ENCODE measurements around the gene KCNG4. TPM values are rescaled to one million over a fixed set of nuclear protein-coding genes. Genes with fewer than 3 reads are reported as not detected.

KCNG4 gene
- polyA plus RNA-seq, 1 donor from 2014 or later, result not detected

GRCh38 chr16:84247331-84247730, 7.5 kb upstream of the KCNG4 start:
- Histone ChIP-seq H3K9me3 (ENCODE audit: low read length) (no peaks in the 10 kb centered on the region), H3K4me2 (ENCODE audit: low read length) (no peak overlapping the region), H3K4me3 (ENCODE audit: low read length) (no peak overlapping the region), H4K20me1 (ENCODE audit: insufficient read depth) (no peaks in the 10 kb centered on the region), H3K27ac (ENCODE audit: low read length) (no peak overlapping the region), H3K36me3 (ENCODE audit: insufficient read depth, low read length) (no peaks in the 10 kb centered on the region), H3F3A (ENCODE audit: insufficient read depth, low read length, poor library complexity, severe bottlenecking) (no peaks in the 10 kb centered on the region), H3K9me2 (ENCODE audit: insufficient read depth, low read length) (no peaks in the 10 kb centered on the region), H3K9ac (ENCODE audit: low read length) (no peak overlapping the region), H3K79me2 (replicated peaks; ENCODE audit: insufficient read depth, low read length) (no peaks in the 10 kb centered on the region), H2AFZ (ENCODE audit: low read depth, low read length) (no peak overlapping the region), H3K27me3 (ENCODE audit: insufficient read depth, low read depth, low read length) (no peaks in the 10 kb centered on the region)
- no peak for TF ChIP-seq RAD21 (conservative IDR thresholded peaks at IDR 0.05)
- TF ChIP-seq MXI1 (conservative IDR thresholded peaks at IDR 0.05; ENCODE audit: poor library complexity, severe bottlenecking), result no peak
- no peak for TF ChIP-seq POLR2AphosphoS5 (IDR thresholded peaks at IDR 0.05)
- no peak for TF ChIP-seq TAF1 (IDR thresholded peaks at IDR 0.05; ENCODE audit: low read depth)
- TF ChIP-seq EP300 (conservative IDR thresholded peaks at IDR 0.05; ENCODE audit: poor library complexity, severe bottlenecking), result no peak
- TF ChIP-seq SMC3 (conservative IDR thresholded peaks at IDR 0.05; ENCODE audit: poor library complexity), result no peak
- no peak for TF ChIP-seq EZH2 (IDR thresholded peaks at IDR 0.05; ENCODE audit: borderline replicate concordance, insufficient read depth, low read length, poor library complexity, severe bottlenecking)
- TF ChIP-seq, protein P1, sequence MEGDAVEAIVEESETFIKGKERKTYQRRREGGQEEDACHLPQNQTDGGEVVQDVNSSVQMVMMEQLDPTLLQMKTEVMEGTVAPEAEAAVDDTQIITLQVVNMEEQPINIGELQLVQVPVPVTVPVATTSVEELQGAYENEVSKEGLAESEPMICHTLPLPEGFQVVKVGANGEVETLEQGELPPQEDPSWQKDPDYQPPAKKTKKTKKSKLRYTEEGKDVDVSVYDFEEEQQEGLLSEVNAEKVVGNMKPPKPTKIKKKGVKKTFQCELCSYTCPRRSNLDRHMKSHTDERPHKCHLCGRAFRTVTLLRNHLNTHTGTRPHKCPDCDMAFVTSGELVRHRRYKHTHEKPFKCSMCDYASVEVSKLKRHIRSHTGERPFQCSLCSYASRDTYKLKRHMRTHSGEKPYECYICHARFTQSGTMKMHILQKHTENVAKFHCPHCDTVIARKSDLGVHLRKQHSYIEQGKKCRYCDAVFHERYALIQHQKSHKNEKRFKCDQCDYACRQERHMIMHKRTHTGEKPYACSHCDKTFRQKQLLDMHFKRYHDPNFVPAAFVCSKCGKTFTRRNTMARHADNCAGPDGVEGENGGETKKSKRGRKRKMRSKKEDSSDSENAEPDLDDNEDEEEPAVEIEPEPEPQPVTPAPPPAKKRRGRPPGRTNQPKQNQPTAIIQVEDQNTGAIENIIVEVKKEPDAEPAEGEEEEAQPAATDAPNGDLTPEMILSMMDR (IDR thresholded peaks at IDR 0.05; ENCODE audit: poor library complexity, severe bottlenecking), result no peak
- TF ChIP-seq, protein P2, sequence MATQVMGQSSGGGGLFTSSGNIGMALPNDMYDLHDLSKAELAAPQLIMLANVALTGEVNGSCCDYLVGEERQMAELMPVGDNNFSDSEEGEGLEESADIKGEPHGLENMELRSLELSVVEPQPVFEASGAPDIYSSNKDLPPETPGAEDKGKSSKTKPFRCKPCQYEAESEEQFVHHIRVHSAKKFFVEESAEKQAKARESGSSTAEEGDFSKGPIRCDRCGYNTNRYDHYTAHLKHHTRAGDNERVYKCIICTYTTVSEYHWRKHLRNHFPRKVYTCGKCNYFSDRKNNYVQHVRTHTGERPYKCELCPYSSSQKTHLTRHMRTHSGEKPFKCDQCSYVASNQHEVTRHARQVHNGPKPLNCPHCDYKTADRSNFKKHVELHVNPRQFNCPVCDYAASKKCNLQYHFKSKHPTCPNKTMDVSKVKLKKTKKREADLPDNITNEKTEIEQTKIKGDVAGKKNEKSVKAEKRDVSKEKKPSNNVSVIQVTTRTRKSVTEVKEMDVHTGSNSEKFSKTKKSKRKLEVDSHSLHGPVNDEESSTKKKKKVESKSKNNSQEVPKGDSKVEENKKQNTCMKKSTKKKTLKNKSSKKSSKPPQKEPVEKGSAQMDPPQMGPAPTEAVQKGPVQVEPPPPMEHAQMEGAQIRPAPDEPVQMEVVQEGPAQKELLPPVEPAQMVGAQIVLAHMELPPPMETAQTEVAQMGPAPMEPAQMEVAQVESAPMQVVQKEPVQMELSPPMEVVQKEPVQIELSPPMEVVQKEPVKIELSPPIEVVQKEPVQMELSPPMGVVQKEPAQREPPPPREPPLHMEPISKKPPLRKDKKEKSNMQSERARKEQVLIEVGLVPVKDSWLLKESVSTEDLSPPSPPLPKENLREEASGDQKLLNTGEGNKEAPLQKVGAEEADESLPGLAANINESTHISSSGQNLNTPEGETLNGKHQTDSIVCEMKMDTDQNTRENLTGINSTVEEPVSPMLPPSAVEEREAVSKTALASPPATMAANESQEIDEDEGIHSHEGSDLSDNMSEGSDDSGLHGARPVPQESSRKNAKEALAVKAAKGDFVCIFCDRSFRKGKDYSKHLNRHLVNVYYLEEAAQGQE (IDR thresholded peaks at IDR 0.05; ENCODE audit: borderline replicate concordance), result no peak

- Histone ChIP-seq H3K4me2 (ENCODE audit: low read length) (no peak overlapping the region), H3K9me3 (ENCODE audit: low read length) (no peaks in the 10 kb centered on the region), H3K36me3 (ENCODE audit: insufficient read depth, low read length) (no peaks in the 10 kb centered on the region), H4K20me1 (ENCODE audit: insufficient read depth) (no peaks in the 10 kb centered on the region), H3F3A (ENCODE audit: insufficient read depth, low read length, poor library complexity, severe bottlenecking) (no peaks in the 10 kb centered on the region), H3K9me2 (ENCODE audit: insufficient read depth, low read length) (no peaks in the 10 kb centered on the region), H3K9ac (ENCODE audit: low read length) (no peak overlapping the region), H3K27ac (ENCODE audit: low read length) (no peak overlapping the region), H2AFZ (ENCODE audit: low read depth, low read length) (no peak overlapping the region), H3K4me3 (ENCODE audit: low read length) (no peak overlapping the region), H3K79me2 (replicated peaks; ENCODE audit: insufficient read depth, low read length) (no peaks in the 10 kb centered on the region), H3K27me3 (ENCODE audit: insufficient read depth, low read depth, low read length) (no peaks in the 10 kb centered on the region)
- TF ChIP-seq MXI1 (conservative IDR thresholded peaks at IDR 0.05; ENCODE audit: poor library complexity, severe bottlenecking), result no peak
- no peak for TF ChIP-seq POLR2AphosphoS5 (IDR thresholded peaks at IDR 0.05)
- TF ChIP-seq, protein P1 (IDR thresholded peaks at IDR 0.05; ENCODE audit: poor library complexity, severe bottlenecking), result no peak
- no peak for TF ChIP-seq RAD21 (conservative IDR thresholded peaks at IDR 0.05)
- TF ChIP-seq, protein P2 (IDR thresholded peaks at IDR 0.05; ENCODE audit: borderline replicate concordance), result no peak
- TF ChIP-seq TAF1 (IDR thresholded peaks at IDR 0.05; ENCODE audit: low read depth), result no peak
- no peak for TF ChIP-seq EZH2 (IDR thresholded peaks at IDR 0.05; ENCODE audit: borderline replicate concordance, insufficient read depth, low read length, poor library complexity, severe bottlenecking)
- TF ChIP-seq EP300 (conservative IDR thresholded peaks at IDR 0.05; ENCODE audit: poor library complexity, severe bottlenecking), result no peak
- no peak for TF ChIP-seq SMC3 (conservative IDR thresholded peaks at IDR 0.05; ENCODE audit: poor library complexity)
Measured at GRCh38 chr16:84246679-84247077, 6.9 kb upstream of the KCNG4 start.

Data from neural cell (in vitro differentiated cells).